Activated T-helper 2 cell treated with anti-CD3 and anti-CD28 coated beads, Interferon-gamma antibody, Interleukin-2, Interleukin-4, amounts not matched to agents 10 μg/mL and 5 μg/mL and 100 μg/mL, durations not matched to agents 14 hours and 24 hours and 36 hours (primary cell): ENCODE measurements around the gene EIF2AK2. TPM values are rescaled to one million over a fixed set of nuclear protein-coding genes. Genes with fewer than 3 reads are reported as not detected.

Source experiments
- DNase-seq: peaks from one replicate; pipeline ENCODE4 v3.0.0; 2021; ENCODE audit warnings: low spot score
- H3K27ac Mint-ChIP-seq: one replicate; pipeline ENCODE4 v1.8.0; 2021; ENCODE audit warnings: mixed read lengths
- H3K27me3 Mint-ChIP-seq: one replicate; pipeline ENCODE4 v1.8.0; 2021; ENCODE audit warnings: low read depth, mixed read lengths
- H3K36me3 Mint-ChIP-seq: one replicate; pipeline ENCODE4 v1.8.0; 2021; ENCODE audit warnings: low read depth, mixed read lengths
- H3K4me1 Mint-ChIP-seq: one replicate; pipeline ENCODE4 v1.8.0; 2021; ENCODE audit warnings: low read depth, mixed read lengths
- H3K4me3 Mint-ChIP-seq: one replicate; pipeline ENCODE4 v1.8.0; 2021; ENCODE audit warnings: low read depth, mild to moderate bottlenecking, moderate library complexity, mixed read lengths
- H3K9me3 Mint-ChIP-seq: one replicate; pipeline ENCODE4 v1.8.0; 2021; ENCODE audit warnings: mixed read lengths
- intact Hi-C: fragments of 100-400 bp; cut with micrococcal nuclease; formaldehyde crosslinking; loops from one replicate; pipeline ENCODE4 v1.15.1; 2023
- total RNA-seq: library from RNA; stranded (reverse); gene quantifications from 2 replicates; pipeline ENCODE4 v1.2.3, GENCODE V29; 2022

EIF2AK2 gene
- total RNA-seq, 1 donor from 2014 or later = 30.8 TPM

GRCh38 chr2:37191253-37191652 lies 34.5 kb upstream of the EIF2AK2 start:
- no peak overlapping the region for H3K4me3 Mint-ChIP-seq
- intact Hi-C loops = no loop called here

DNA sequence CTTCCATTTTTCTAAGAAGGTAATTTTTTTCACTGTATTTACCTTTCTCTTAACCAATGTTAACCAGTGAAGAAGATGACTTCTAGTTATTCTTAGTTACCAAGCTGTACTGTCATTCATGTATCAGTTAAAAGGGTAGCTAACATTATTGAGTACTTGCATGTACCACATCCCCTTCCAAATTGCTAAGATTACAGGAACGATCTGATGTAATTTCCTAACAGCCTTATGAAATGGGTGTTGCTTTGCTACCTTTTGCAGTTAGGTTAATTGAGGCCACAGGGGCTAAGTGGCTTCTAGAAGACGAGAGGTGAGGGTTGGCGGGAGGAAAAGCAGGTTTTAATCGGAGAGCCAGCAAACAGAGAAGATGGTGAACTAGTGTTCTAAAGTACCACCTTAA lies 33.5 kb upstream of the EIF2AK2 start:
- Mint-ChIP-seq H3K27ac (no peak overlapping the region), H3K9me3 (no peaks in the 10 kb centered on the region)

More at GRCh38 chr2:37191253-37191652, 34.5 kb upstream of the EIF2AK2 start:
- peaks cover 8% of the 10 kb centered on the region for H3K4me1 Mint-ChIP-seq
- peaks cover 1% of the 10 kb centered on the region for H3K36me3 Mint-ChIP-seq
- H3K9me3 Mint-ChIP-seq = no peaks in the 10 kb centered on the region
- H3K27me3 Mint-ChIP-seq = peaks cover 11% of the 10 kb centered on the region
- no peak overlapping the region for H3K27ac Mint-ChIP-seq
- no peak for DNase-seq

GRCh38 chr2:37189452-37190153 lies 32.8 kb upstream of the EIF2AK2 start:
- intact Hi-C loops = no loop called here
- Mint-ChIP-seq H3K4me1 (peaks cover 8% of the 10 kb centered on the region), H3K36me3 (no peaks in the 10 kb centered on the region), H3K27me3 (peaks cover 19% of the 10 kb centered on the region), H3K4me3 (no peak overlapping the region), H3K9me3 (no peaks in the 10 kb centered on the region), H3K27ac (no peak overlapping the region)
- DNase-seq = no peak

More for the DNA sequence above, 33.5 kb upstream of the EIF2AK2 start:
- H3K36me3 Mint-ChIP-seq = no peaks in the 10 kb centered on the region
- no peak for DNase-seq
- peaks cover 8% of the 10 kb centered on the region for H3K4me1 Mint-ChIP-seq
- no peak overlapping the region for H3K4me3 Mint-ChIP-seq
- intact Hi-C loops = no loop called here
- H3K27me3 Mint-ChIP-seq = peaks cover 17% of the 10 kb centered on the region

- H3K27ac Mint-ChIP-seq = no peak within 1 kb of the TSS
- H3K4me3 Mint-ChIP-seq = no peak within 1 kb of the TSS
- H3K27me3 Mint-ChIP-seq = peaks cover 25% of the 10 kb centered on the region
- peaks cover 8% of the 10 kb centered on the region for H3K4me1 Mint-ChIP-seq
- DNase-seq = no peak
- no peaks in the 10 kb centered on the region for H3K9me3 Mint-ChIP-seq
- no peaks in the 10 kb centered on the region for H3K36me3 Mint-ChIP-seq
- intact Hi-C loops = no loop called here
Measured at GRCh38 chr2:37188570-37188969, 31.8 kb upstream of the EIF2AK2 start, which contains the start of gene SULT6B1. TSS of gene SULT6B1 (minus strand) at chr2:37188670. CDS start at chr2:37188640, 30 bp downstream.

DNA sequence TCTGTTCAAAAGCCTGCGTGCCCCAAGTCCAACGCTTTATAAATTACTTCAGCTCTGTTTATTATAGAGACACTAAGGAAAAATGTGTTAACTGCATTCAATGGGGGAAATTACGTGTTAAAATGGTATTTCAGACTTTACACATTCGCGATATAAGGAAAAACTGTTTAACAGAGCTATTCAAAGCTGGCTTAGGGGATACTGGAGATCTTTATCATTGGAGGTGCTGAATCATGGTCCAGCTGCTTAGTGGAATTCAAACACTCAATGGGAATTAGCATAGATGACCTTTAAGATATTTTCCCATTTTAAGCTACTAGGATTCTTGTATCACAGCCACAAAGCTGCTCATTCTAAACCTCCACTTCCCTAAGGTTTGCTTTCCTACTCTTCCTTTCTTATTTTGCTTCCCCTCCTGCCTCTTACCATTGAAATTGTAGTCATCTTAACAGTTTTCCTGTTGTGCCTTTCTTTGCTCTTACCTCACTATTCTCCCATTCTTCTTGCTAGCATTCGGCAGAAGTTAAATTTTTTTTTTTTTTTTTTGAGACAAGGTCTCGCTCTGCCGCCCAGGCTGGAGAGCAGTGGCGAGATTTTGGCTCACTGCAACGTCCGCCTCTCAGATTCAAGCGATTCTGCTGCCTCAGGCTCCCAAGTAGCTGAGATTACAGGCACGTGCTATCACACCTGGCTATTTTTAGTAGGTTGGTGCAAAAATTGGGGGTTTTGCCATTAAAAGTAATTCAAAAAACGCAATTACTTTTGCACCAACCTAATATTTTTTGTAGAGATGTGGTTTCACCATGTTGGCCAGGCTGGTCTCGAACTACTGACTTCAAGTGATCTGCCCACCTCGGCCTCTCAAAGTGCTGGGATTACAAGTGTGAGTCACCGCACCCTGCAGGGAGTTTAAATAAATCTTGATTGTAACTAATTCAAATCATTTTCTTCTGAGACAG lies 25.2 kb upstream of the EIF2AK2 start:
- no peak for DNase-seq
- no peaks in the 10 kb centered on the region for H3K36me3 Mint-ChIP-seq
- H3K4me3 Mint-ChIP-seq = no peak overlapping the region
- intact Hi-C loops = no loop called here
- H3K4me1 Mint-ChIP-seq = no peaks in the 10 kb centered on the region
- H3K9me3 Mint-ChIP-seq = no peaks in the 10 kb centered on the region
- no peak overlapping the region for H3K27ac Mint-ChIP-seq
- H3K27me3 Mint-ChIP-seq = peaks cover 56% of the 10 kb centered on the region

DNA sequence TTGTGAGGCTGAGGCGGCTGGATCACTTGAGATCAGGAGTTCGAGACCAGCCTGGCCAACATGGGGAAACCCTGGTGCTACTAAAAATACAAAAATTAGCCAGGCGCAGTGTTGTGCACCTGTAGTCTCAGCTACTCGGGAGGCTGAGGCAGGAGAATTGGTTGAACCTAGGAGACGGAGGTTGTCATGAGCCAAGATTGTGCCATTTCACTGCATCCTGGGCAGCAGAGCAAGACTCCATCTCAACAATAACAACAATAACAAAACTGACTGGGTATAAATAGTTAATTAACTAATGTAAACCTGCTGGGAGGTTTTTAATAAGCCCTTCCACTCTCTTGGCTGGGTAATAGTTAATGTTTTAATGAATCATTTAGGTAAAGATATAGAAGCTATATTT lies 23.9 kb upstream of the EIF2AK2 start:
- Mint-ChIP-seq H3K36me3 (no peaks in the 10 kb centered on the region), H3K4me1 (no peaks in the 10 kb centered on the region), H3K4me3 (no peak overlapping the region), H3K9me3 (no peaks in the 10 kb centered on the region), H3K27me3 (peaks cover 51% of the 10 kb centered on the region), H3K27ac (no peak overlapping the region)
- DNase-seq = no peak
- intact Hi-C loops = no loop called here

GRCh38 chr2:37180006-37180639 lies 23.3 kb upstream of the EIF2AK2 start:
- H3K9me3 Mint-ChIP-seq = no peaks in the 10 kb centered on the region
- intact Hi-C loops = no loop called here
- peaks cover 51% of the 10 kb centered on the region for H3K27me3 Mint-ChIP-seq
- no peaks in the 10 kb centered on the region for H3K36me3 Mint-ChIP-seq
- no peak overlapping the region for H3K4me3 Mint-ChIP-seq
- H3K4me1 Mint-ChIP-seq = no peaks in the 10 kb centered on the region
- H3K27ac Mint-ChIP-seq = no peak overlapping the region
- no peak for DNase-seq

DNA sequence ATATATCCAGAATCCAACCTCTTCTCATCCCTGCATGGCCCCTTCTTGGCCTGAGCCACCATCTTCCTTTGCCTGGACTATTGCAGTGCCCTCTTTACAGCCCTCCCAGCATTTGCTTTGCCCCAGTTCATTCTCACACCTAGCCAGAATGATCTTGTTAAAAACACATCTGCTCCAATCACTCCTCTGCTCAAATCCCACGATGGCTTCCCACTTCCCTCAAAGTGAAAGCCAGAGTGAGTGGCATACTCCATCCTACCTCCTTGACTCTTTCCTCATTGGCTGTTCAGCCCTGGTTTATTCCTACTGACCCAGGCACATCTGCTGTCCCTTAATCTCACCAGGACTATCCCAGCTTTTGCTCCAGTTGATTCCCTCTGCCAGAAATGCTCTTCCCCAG lies 17.0 kb upstream of the EIF2AK2 start:
- H3K4me3 Mint-ChIP-seq = no peak overlapping the region
- no peaks in the 10 kb centered on the region for H3K36me3 Mint-ChIP-seq
- H3K27me3 Mint-ChIP-seq = peaks cover 10% of the 10 kb centered on the region
- intact Hi-C loops = no loop called here
- H3K9me3 Mint-ChIP-seq = no peaks in the 10 kb centered on the region
- peaks cover 1% of the 10 kb centered on the region for H3K4me1 Mint-ChIP-seq
- no peak overlapping the region for H3K27ac Mint-ChIP-seq
- DNase-seq = no peak

DNA sequence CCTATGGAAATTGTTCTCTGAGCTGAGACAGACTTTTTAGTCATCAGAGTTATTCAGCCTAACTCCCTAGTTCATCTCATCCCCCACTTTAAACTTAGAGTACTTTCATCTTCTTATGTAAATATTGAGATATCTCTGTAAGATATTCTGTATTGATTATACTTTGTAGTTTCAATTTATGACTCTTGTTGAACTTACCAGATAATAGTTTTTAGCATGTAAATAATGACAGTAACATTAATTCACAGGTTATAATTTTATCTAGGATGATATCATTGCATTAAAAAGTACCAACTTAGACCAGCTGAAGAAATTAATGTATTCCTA lies 14.8 kb upstream of the EIF2AK2 start:
- Mint-ChIP-seq H3K36me3 (no peaks in the 10 kb centered on the region), H3K4me1 (peaks cover 1% of the 10 kb centered on the region), H3K27ac (no peak overlapping the region), H3K4me3 (no peak overlapping the region), H3K27me3 (peaks cover 3% of the 10 kb centered on the region), H3K9me3 (no peaks in the 10 kb centered on the region)
- DNase-seq = no peak
- intact Hi-C loops = no loop called here

- intact Hi-C loops = loop anchor here (1.0 to 5.0 kb wide), 2 partner anchors 156 to 709 kb away; partner anchors contain the start of gene PRKD3
- H3K4me1 Mint-ChIP-seq = peaks cover 1% of the 10 kb centered on the region
Measured at GRCh38 chr2:37168217-37168981, 11.6 kb upstream of the EIF2AK2 start.

DNA sequence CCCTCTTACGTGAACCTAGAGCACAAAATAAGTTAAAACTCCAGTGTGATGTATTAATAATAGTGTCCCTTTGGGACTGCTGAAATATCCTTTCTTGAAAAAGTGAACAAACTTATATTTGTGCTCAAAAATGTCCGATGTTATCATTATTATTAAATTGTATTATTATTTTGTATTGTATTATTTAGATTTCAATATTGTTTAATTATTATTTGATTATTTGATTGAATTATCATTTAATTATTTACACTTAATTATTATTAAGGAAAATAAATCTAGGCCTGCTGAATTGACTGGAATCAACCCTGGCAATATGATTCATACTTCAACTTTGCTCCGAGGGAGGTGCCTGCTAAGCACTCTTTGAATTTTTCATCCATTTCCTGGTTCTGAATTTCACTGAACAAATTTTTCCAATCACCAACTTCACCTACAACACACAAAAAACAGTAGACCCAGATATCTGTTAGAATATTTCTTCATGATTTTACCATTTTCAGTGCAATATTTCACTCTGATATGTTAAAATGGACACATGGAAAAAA lies 10.9 kb upstream of the EIF2AK2 start:
- intact Hi-C loops = loop anchor here (1.0 to 5.0 kb wide), 2 partner anchors 157 to 710 kb away; partner anchors contain the start of gene PRKD3

More at GRCh38 chr2:37168217-37168981, 11.6 kb upstream of the EIF2AK2 start:
- Mint-ChIP-seq H3K36me3 (peaks cover 5% of the 10 kb centered on the region), H3K9me3 (peaks cover 21% of the 10 kb centered on the region), H3K4me3 (no peak overlapping the region), H3K27ac (no peak overlapping the region), H3K27me3 (peaks cover 2% of the 10 kb centered on the region)
- no peak for DNase-seq

GRCh38 chr2:37164757-37165156 lies 8.0 kb upstream of the EIF2AK2 start:
- Mint-ChIP-seq H3K27ac (no peak overlapping the region), H3K36me3 (peaks cover 5% of the 10 kb centered on the region), H3K9me3 (peaks cover 21% of the 10 kb centered on the region), H3K27me3 (peaks cover 1% of the 10 kb centered on the region), H3K4me3 (no peak overlapping the region), H3K4me1 (no peaks in the 10 kb centered on the region)
- no peak for DNase-seq
- intact Hi-C loops = loop anchor here (5.0 kb wide), 1 partner anchor 713 kb away; no protein-coding TSS in a partner anchor

More for the DNA sequence above, 10.9 kb upstream of the EIF2AK2 start:
- H3K36me3 Mint-ChIP-seq = peaks cover 5% of the 10 kb centered on the region
- no peak overlapping the region for H3K4me3 Mint-ChIP-seq
- peaks cover 21% of the 10 kb centered on the region for H3K9me3 Mint-ChIP-seq
- no peak for DNase-seq
- H3K27ac Mint-ChIP-seq = no peak overlapping the region
- H3K27me3 Mint-ChIP-seq = no peaks in the 10 kb centered on the region
- H3K4me1 Mint-ChIP-seq = peaks cover 1% of the 10 kb centered on the region
